CD8-positive, alpha-beta memory T cell (primary cell): ENCODE data around the gene SLC25A21. TPM values are rescaled to one million over a fixed set of nuclear protein-coding genes. Genes with fewer than 3 reads are reported as not detected.

ENCODE experiments used
- CTCF ChIA-PET: fragments of 350-600 bp; sonication (Branson Sonifier 250); formaldehyde crosslinking; loops from one replicate; lab custom pipeline; 2021; ENCODE audit warnings: antibody characterized with exemption; lab: Charles Lee
- POLR2A ChIA-PET: fragments of 350-600 bp; sonication (Branson Sonifier 250); formaldehyde crosslinking; loops from one replicate; lab custom pipeline; 2021; ENCODE audit warnings: antibody characterized with exemption; lab: Charles Lee
- DNase-seq, 5 donors: peaks; one replicate each; pipeline versions ENCODE4 v3.0.0 to v3.0.0-alpha.2; 2020 to 2022; ENCODE audit warnings: mixed read lengths in 1 of 5
- H3K27ac ChIP-seq: one replicate; pipeline ENCODE4 v1.7.0; 2013; ENCODE audit warnings: low read depth, mild to moderate bottlenecking, low read length, moderate library complexity
- H3K27me3 ChIP-seq: 2 replicates; pipeline ENCODE4 v1.7.0; 2013; ENCODE audit warnings: low read length, mild to moderate bottlenecking; ENCODE audit not compliant: insufficient read depth, poor library complexity, severe bottlenecking
- H3K36me3 ChIP-seq: 2 replicates; pipeline ENCODE4 v1.7.0; 2013; ENCODE audit warnings: mild to moderate bottlenecking, low read length, moderate library complexity; ENCODE audit not compliant: insufficient read depth
- H3K4me1 ChIP-seq: 2 replicates; pipeline ENCODE4 v1.7.0; 2013; ENCODE audit warnings: mild to moderate bottlenecking, low read length, moderate library complexity; ENCODE audit not compliant: insufficient read depth
- H3K4me3 ChIP-seq: 2 replicates; pipeline ENCODE4 v1.7.0; 2013; ENCODE audit warnings: mild to moderate bottlenecking, low read length
- H3K9me3 ChIP-seq: 2 replicates; pipeline ENCODE4 v1.7.0; 2013; ENCODE audit warnings: mild to moderate bottlenecking, low read length
- H3K27ac Mint-ChIP-seq, 8 donors: one replicate each; pipeline ENCODE4 v1.8.0; 2020 to 2021; ENCODE audit warnings: mixed read lengths in 8 of 8, mild to moderate bottlenecking in 6 of 8, inconsistent platforms in 3 of 8, moderate library complexity in 3 of 8
- H3K27me3 Mint-ChIP-seq, 2 donors: one replicate each; pipeline ENCODE4 v1.8.0; 2020 to 2021; ENCODE audit warnings: mixed read lengths in 2 of 2, mild to moderate bottlenecking in 1 of 2, moderate library complexity in 1 of 2
- H3K36me3 Mint-ChIP-seq, 3 donors: one replicate each; pipeline ENCODE4 v1.8.0; 2020 to 2021; ENCODE audit warnings: mixed read lengths in 3 of 3, inconsistent platforms in 1 of 3, mild to moderate bottlenecking in 1 of 3
- H3K4me1 Mint-ChIP-seq, 3 donors: one replicate each; pipeline ENCODE4 v1.8.0; 2020 to 2021; ENCODE audit warnings: mixed read lengths in 3 of 3, inconsistent platforms in 1 of 3, mild to moderate bottlenecking in 1 of 3
- H3K4me3 Mint-ChIP-seq, 7 donors: one replicate each; pipeline ENCODE4 v1.8.0; 2020 to 2021; ENCODE audit warnings: mixed read lengths in 7 of 7, mild to moderate bottlenecking in 6 of 7, moderate library complexity in 4 of 7, inconsistent platforms in 2 of 7
- H3K9me3 Mint-ChIP-seq, 5 donors: one replicate each; pipeline ENCODE4 v1.8.0; 2020 to 2022; ENCODE audit warnings: mixed read lengths in 5 of 5, mild to moderate bottlenecking in 3 of 5, moderate library complexity in 2 of 5, inconsistent platforms in 1 of 5
- polyA plus RNA-seq: library from polyadenylated mRNA; unstranded; fragments of 300-500 nt; fragmentation: Illumina TruSeq; gene quantifications from one replicate; pipeline ENCODE4 v1.2.3, GENCODE V29; 2021
- total RNA-seq, 2 experiments: library from RNA; stranded (reverse); gene quantifications; one replicate each; pipeline ENCODE4 v1.2.3, GENCODE V29; 2021

The SLC25A21 gene
- total and polyA plus RNA-seq, 3 experiments from 2014 or later: not detected

GRCh38 chr14:36791402-36791801 lies 381.0 kb downstream of the SLC25A21 start:
- no peak overlapping the region for H3K4me3 ChIP-seq
- H3K4me1 ChIP-seq: no peaks in the 10 kb centered on the region
- ChIA-PET CTCF (no interaction called here), POLR2A (no interaction called here)
- H3K4me1 Mint-ChIP-seq: no peaks in the 10 kb centered on the region
- no peak for DNase-seq
- H3K27me3 ChIP-seq: no peaks in the 10 kb centered on the region
- no peaks in the 10 kb centered on the region for H3K9me3 ChIP-seq
- no peak overlapping the region for H3K27ac Mint-ChIP-seq
- H3K4me3 Mint-ChIP-seq: no peak overlapping the region
- no peaks in the 10 kb centered on the region for H3K36me3 ChIP-seq
- H3K9me3 Mint-ChIP-seq: peaks cover 0 to 8% (median 3%) of the 10 kb centered on the region in 5 donors
- no peaks in the 10 kb centered on the region for H3K36me3 Mint-ChIP-seq
- no peak overlapping the region for H3K27ac ChIP-seq
- H3K27me3 Mint-ChIP-seq: no peaks in the 10 kb centered on the region

GRCh38 chr14:36785511-36785910 lies 386.9 kb downstream of the SLC25A21 start:
- Histone ChIP-seq H3K4me3 (no peak overlapping the region), H3K36me3 (no peaks in the 10 kb centered on the region), H3K27ac (no peak overlapping the region), H3K4me1 (no peaks in the 10 kb centered on the region), H3K27me3 (no peaks in the 10 kb centered on the region), H3K9me3 (no peaks in the 10 kb centered on the region)
- Mint-ChIP-seq H3K27me3 (no peaks in the 10 kb centered on the region), H3K4me3 (no peak overlapping the region), H3K36me3 (no peaks in the 10 kb centered on the region), H3K27ac (no peak overlapping the region), H3K9me3 (peaks cover 2 to 25% (median 7%) of the 10 kb centered on the region in 5 donors), H3K4me1 (no peaks in the 10 kb centered on the region)
- POLR2A ChIA-PET: no interaction called here
- CTCF ChIA-PET: no interaction called here
- no peak for DNase-seq

GRCh38 chr14:36784541-36784940 lies 387.9 kb downstream of the SLC25A21 start:
- Mint-ChIP-seq H3K9me3 (peaks cover 2 to 30% (median 7%) of the 10 kb centered on the region in 5 donors), H3K27me3 (no peaks in the 10 kb centered on the region), H3K27ac (no peak overlapping the region), H3K36me3 (no peaks in the 10 kb centered on the region), H3K4me3 (no peak overlapping the region), H3K4me1 (no peaks in the 10 kb centered on the region)
- ChIA-PET CTCF (no interaction called here), POLR2A (no interaction called here)
- Histone ChIP-seq H3K9me3 (no peaks in the 10 kb centered on the region), H3K27ac (no peak overlapping the region), H3K4me1 (no peaks in the 10 kb centered on the region), H3K4me3 (no peak overlapping the region), H3K36me3 (no peaks in the 10 kb centered on the region), H3K27me3 (no peaks in the 10 kb centered on the region)
- DNase-seq: no peak

- Histone ChIP-seq H3K9me3 (no peaks in the 10 kb centered on the region), H3K27ac (no peak overlapping the region), H3K4me1 (no peaks in the 10 kb centered on the region), H3K27me3 (no peaks in the 10 kb centered on the region), H3K36me3 (no peaks in the 10 kb centered on the region), H3K4me3 (no peak overlapping the region)
- no peaks in the 10 kb centered on the region for H3K27me3 Mint-ChIP-seq
- peaks cover 5 to 29% (median 9%) of the 10 kb centered on the region in 5 donors for H3K9me3 Mint-ChIP-seq
- H3K4me1 Mint-ChIP-seq: no peaks in the 10 kb centered on the region
- DNase-seq: no peak
- ChIA-PET CTCF (no interaction called here), POLR2A (no interaction called here)
- no peak overlapping the region for H3K27ac Mint-ChIP-seq
- H3K4me3 Mint-ChIP-seq: no peak overlapping the region
- no peaks in the 10 kb centered on the region for H3K36me3 Mint-ChIP-seq
Measured at GRCh38 chr14:36781897-36782296, 390.5 kb downstream of the SLC25A21 start.

- H3K27me3 Mint-ChIP-seq: no peaks in the 10 kb centered on the region
- CTCF ChIA-PET: no interaction called here
Measured at GRCh38 chr14:36773558-36773957, 398.8 kb downstream of the SLC25A21 start.

GRCh38 chr14:36773136-36773540 lies 399.3 kb downstream of the SLC25A21 start:
- Mint-ChIP-seq H3K4me3 (no peak overlapping the region), H3K27ac (no peak overlapping the region), H3K4me1 (no peaks in the 10 kb centered on the region), H3K27me3 (no peaks in the 10 kb centered on the region), H3K9me3 (peaks cover 2 to 8% (median 6%) of the 10 kb centered on the region in 5 donors), H3K36me3 (no peaks in the 10 kb centered on the region)
- H3K27me3 ChIP-seq: no peaks in the 10 kb centered on the region
- H3K27ac ChIP-seq: no peak overlapping the region
- H3K9me3 ChIP-seq: no peaks in the 10 kb centered on the region
- no peaks in the 10 kb centered on the region for H3K4me1 ChIP-seq
- no peaks in the 10 kb centered on the region for H3K36me3 ChIP-seq
- ChIA-PET POLR2A (no interaction called here), CTCF (no interaction called here)
- no peak overlapping the region for H3K4me3 ChIP-seq
- DNase-seq: no peak

More at GRCh38 chr14:36773558-36773957, 398.8 kb downstream of the SLC25A21 start:
- Mint-ChIP-seq H3K4me3 (no peak overlapping the region), H3K36me3 (no peaks in the 10 kb centered on the region), H3K27ac (no peak overlapping the region), H3K9me3 (peaks cover 4 to 8% (median 6%) of the 10 kb centered on the region in 5 donors), H3K4me1 (no peaks in the 10 kb centered on the region)
- H3K4me1 ChIP-seq: no peaks in the 10 kb centered on the region
- H3K9me3 ChIP-seq: no peaks in the 10 kb centered on the region
- no peak overlapping the region for H3K4me3 ChIP-seq
- DNase-seq: no peak
- no peaks in the 10 kb centered on the region for H3K36me3 ChIP-seq
- POLR2A ChIA-PET: no interaction called here
- H3K27me3 ChIP-seq: no peaks in the 10 kb centered on the region
- H3K27ac ChIP-seq: no peak overlapping the region

- Mint-ChIP-seq H3K36me3 (no peaks in the 10 kb centered on the region), H3K4me3 (no peak overlapping the region), H3K4me1 (no peaks in the 10 kb centered on the region), H3K9me3 (peaks cover 0 to 4% (median 3%) of the 10 kb centered on the region in 5 donors), H3K27ac (no peak overlapping the region), H3K27me3 (no peaks in the 10 kb centered on the region)
- ChIA-PET CTCF (no interaction called here), POLR2A (no interaction called here)
- no peaks in the 10 kb centered on the region for H3K27me3 ChIP-seq
- no peak for DNase-seq
- no peaks in the 10 kb centered on the region for H3K4me1 ChIP-seq
- no peak overlapping the region for H3K4me3 ChIP-seq
- no peaks in the 10 kb centered on the region for H3K36me3 ChIP-seq
- no peaks in the 10 kb centered on the region for H3K9me3 ChIP-seq
- H3K27ac ChIP-seq: no peak overlapping the region
Measured at GRCh38 chr14:36771028-36771640, 401.3 kb downstream of the SLC25A21 start.

GRCh38 chr14:36768638-36769337 lies 403.6 kb downstream of the SLC25A21 start:
- Mint-ChIP-seq H3K36me3 (no peaks in the 10 kb centered on the region), H3K9me3 (peaks cover 0 to 7% (median 1%) of the 10 kb centered on the region in 5 donors), H3K4me1 (no peaks in the 10 kb centered on the region), H3K4me3 (no peak overlapping the region), H3K27ac (no peak overlapping the region), H3K27me3 (no peaks in the 10 kb centered on the region)
- Histone ChIP-seq H3K9me3 (no peaks in the 10 kb centered on the region), H3K27me3 (no peaks in the 10 kb centered on the region), H3K4me3 (no peak overlapping the region), H3K27ac (no peak overlapping the region), H3K4me1 (no peaks in the 10 kb centered on the region), H3K36me3 (no peaks in the 10 kb centered on the region)
- ChIA-PET CTCF (no interaction called here), POLR2A (no interaction called here)
- DNase-seq: no peak
